Renal cortical epithelial cell (primary cell): ENCODE results near the gene SYNPR. TPM values are rescaled to one million over a fixed set of nuclear protein-coding genes. Genes with fewer than 3 reads are reported as not detected.

Experiments
- DNase-seq: peaks from one replicate; pipeline ENCODE4 v3.0.0-alpha.2; 2011; ENCODE audit warnings: low read depth
- total RNA-seq: library from RNA; depleted of rRNA; stranded (reverse); fragments of >200 nt; gene quantifications from 2 replicates; pipeline ENCODE4 v1.2.3, GENCODE V29; 2014

The SYNPR gene
- total RNA-seq, 1 donor from 2014 or later, result not detected

DNA sequence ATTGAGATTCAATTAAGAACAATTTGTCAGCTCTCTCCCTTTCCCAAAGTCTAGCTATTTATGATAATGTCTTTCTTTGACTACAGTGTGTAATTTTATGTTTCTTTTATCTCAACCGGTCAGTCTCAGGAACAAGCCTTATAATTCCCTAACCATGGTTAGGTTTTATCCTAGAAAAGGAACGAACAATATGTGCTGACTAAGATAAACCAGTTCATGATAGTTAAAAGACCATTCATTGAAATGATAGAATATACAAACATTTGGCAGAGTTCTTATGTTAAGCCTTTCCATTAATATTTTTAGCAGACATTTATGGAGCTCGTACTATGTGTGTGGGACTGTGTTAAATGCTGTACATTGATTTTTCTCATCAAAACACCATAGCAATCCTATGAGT, 106.3 kb downstream of the SYNPR start:
- DNase-seq, result no peak

DNA sequence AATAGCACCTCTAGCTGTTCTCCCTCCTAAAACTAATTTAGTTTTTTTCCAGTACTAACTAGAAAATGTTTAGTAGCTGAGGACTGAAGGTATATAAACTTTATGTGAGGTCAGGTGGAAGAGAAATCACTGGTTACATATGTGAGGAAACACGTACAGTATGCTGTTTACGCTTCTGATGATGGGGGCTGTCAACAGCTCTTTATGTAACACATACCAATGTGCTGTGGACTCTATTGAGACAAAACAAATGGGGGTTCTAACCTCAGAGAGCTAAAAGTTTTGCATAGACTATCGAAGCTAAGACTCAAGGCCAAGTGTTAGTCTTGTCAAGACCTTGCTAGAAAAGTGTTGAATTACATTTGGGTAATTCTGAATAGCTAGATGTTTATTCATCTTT, 107.5 kb downstream of the SYNPR start:
- DNase-seq, result no peak

DNA sequence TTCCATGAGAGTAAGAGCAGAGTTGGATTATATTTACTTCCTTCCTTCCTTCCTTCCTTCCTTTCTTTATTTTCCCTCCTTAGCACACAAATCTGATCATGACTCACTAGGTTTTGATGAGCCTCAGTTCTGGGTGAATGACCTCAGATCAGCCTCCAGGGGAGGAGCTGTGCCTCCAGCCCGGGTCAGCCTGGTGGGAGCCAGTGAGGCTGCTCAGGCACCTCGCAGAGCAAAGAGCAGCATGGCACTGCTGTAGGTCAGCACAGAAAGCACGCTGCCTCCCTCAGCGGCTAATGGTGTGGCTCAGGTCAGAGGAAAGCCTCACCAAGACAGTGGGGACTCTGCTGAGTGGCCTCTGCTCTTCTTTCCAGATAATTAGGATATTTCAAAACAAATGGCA, 108.5 kb downstream of the SYNPR start:
- peak; percentile 53 for DNase-seq

DNA sequence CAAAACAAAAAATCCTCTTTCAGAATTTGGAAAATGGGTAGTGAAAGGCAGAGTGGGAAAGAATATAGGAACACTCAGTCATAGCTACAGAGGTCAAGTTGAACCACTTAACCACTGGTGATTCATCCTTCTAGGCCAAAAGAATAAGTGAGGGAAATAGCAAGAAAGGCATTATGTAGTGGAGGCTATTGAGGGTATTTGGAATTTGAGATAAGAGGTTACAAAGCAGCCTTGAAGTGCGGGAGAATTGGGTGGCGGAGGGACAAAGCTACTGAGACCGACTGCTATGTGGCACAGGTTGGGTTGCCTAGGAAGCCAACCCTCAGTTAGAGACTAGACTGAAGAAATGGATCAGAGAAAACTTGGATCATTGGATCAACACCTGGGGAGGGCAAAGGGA, 109.5 kb downstream of the SYNPR start:
- peak; percentile 66 for DNase-seq

DNA sequence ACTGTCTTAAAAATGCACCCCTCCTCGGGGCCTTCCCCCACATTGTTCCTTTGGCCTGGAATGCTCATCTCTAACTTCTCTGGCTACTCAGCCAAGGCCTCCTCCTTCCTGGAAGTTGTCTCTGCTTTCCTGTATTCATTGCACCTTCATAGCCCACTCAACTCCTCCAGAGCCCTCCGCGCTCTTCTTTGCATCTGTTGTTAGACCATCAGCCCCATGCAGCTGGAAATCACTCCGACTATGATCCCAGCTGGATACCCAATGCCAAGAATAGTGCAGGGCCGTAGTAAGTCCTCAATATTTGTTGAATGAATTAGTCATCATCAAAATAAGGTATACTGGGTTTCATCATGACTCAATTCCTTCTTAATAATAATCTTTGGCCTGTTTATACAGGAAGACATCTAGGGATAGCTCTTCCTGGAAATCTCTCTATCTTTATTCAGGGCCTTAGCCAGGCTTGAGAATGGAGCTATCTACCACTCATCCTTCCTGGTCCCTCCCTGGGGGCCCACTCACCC, 112.7 kb downstream of the SYNPR start:
- DNase-seq, result no peak

DNA sequence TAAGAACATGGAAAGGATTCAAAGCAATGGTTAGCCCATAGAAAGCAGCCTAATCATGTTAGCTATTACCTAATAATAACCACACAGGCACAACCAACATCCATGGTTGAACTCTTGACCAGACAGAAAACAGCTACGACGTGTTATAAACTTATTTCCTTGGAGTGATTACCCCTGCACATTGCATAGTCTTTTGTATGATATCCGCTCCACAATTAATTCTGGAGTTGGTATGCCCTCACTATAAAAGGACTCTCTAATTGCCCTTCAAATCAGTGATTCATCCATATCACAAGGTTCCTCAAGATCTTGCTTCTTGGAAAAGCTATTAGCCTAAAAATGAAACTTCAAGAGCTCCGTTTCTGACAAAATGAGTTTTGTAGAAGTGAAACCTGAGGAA, 117.9 kb downstream of the SYNPR start:
- no peak for DNase-seq

DNA sequence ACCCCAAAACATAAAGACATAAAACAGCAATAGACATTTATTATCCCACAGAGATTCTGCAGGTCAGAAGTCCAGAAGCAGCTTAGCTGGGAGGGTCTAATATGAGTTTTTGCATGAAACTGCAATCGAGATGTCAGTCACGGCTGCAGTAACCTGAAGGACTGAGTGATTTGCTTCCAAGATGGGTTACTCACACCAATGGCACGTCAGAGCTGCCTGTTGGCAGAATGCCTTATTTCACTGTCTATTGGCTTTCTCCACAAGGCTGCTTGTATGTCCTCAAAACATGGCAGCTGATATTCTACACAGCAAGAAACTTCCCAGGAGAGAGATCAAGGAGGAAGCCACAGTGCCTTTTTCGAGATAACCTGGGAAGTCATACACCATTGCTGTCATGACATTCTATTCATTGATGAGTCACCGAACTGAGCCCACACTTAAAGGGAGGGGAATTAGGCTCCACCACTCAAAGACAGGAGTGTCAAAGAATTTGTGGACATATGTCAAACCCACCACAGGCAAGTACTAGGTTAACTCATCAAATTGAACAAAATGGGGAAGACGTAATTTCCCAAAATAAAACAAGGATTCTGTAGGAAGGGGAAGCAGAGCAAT, 122.2 kb downstream of the SYNPR start:
- DNase-seq, result peak; percentile 16

DNA sequence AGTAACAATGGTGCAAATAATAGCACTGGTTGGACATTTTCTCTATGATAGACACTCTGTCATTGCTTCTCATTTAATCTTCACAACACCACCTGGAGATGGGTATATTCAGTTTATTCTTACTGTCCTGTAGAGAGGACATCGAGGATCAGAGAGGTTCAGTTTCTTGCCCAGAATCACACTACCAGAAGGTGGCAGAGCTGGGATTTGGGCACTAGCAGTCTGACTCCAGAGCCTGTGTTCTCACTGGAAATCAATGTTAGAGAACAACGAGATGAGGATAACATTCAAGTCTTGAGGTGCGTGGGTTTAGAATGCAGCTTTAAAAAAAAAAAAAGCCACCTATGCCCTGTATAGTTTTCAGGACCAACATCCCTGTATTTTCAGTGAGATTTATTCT, 127.8 kb downstream of the SYNPR start:
- no peak for DNase-seq

DNA sequence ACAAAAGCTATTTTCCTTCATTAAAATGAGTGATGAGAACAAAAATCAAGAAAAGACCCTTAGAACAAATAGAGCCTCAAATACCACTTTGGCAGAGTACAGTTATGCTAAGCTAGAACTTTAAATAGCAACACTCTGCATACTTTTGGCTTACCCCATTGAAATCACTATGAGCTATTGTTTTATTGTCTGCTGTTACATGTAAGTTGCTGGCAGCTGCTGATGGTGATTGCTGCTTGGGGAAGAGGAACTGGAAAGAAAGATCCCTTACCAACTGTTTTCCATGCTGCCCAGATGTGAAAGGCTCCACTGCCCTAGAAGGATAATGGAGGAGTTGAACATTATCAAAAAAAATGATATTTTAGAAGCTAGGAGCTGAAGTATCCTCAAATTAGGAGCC, 135.4 kb downstream of the SYNPR start:
- no peak for DNase-seq

DNA sequence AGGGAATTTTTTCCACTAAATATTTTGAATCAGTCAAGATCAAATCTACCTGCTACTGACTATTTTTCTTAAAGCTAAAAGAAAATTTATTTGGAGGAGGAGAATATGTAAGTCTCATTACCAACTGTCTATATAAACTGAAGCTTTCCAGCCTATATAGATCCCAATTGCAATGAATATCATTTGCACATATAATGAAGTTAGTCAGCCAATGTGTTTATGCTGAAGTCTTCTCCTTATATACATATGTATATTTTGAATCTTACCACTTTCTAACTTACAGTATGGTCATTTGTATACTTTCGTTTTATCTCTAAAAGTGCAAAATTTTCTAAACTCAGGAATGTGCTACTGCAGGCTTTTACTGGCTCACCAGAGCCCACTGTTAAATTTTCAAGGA, 136.5 kb downstream of the SYNPR start:
- DNase-seq, result no peak

DNA sequence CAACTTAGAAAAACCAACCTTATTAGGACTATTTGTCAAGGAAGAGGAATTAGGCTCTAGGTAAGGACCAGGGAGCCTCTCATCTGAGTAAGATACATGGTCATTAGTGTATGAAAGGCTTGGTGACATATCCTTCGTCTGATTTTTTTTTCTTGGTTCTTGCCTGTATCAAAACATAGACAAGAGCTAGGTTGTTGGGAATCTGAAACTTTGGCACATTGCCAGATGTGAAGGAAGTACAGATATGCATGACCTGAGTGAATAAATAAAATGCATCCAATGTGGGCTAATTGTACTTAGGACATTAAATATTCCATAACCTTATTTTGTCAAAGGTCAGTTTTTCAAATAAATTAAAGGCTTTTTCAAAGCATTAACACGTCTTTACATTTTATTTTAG, 151.8 kb downstream of the SYNPR start:
- no peak for DNase-seq

DNA sequence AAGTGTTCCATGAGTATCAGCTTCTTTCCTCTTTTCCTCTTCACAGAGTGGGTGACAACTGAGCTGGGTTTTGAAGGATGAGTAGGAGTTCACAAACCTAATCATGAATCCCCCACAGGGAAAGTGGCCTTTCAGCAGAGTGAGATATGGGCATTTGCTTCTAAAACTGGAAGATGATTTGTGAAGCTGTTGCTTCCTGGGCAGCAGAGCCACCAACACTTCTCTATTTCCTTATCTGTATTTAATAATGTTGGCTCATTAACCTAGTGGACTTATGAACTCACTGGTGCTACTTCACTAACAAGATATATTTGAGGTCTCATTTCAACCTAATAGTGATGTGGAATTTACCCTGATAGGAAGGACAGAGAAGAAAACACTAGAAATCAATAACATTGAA, 152.8 kb downstream of the SYNPR start:
- no peak for DNase-seq

DNA sequence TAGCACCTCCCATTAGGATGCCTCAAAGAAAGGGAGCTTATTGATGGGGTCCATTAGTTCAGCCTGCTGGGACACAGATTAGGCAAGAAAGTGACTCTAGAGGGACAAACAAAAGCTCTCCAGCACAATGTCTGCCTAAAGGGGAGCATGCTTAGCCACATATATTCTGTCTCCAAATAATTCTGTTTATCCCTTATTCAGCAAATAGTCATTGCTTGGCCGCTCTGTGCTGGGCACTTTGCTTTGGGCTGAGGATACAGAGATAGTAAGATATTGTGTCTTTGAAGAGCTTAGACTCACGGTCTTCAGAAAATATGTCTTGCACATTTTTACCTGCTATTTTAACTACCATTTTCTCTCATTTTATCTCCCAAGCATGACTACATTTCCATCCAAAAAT, 159.8 kb downstream of the SYNPR start:
- DNase-seq, result no peak

DNA sequence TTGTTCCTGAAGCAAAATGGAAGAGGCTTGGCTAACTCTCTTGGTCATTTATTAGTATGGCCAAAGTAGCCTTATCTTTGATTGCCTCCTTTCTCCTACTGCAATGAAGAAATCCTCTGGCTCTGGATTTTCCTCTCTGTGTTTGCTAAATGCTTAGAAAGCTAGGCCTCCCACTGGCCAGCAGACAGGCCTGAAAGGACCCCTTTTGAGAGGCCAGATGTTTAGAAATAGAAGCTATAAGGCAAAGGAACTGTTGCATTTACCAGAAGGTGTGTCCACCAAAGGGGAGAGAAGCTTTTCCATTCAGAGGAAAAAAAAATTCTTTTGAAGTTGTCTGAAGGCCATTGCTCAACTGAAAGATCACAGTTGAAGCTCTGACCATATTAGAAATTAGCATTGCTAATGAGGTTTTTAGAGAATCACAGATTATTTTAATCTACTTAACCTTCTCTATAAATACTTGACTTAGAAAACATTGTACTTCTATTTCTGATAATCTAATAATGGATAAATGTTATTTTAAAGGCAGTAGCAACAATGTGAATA, 160.8 kb downstream of the SYNPR start:
- no peak for DNase-seq

DNA sequence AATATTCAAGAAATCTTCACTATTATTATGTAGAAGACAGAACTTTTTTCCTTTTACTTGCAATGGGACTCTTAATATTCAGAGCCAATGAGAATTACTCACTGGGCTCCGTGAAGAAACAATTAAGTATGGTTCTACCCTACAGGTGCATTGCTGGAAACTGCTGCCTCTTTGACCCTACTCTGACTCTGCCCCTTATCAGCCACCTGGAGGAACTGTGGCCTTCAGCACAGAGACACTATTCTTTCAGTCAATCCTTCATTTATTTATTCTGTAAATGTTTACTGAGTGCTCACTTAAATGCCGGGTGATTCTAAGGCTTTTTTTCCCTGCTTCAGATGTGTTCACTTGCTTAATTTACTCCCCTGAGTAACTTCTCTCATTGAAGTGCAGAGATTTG, 163.2 kb downstream of the SYNPR start:
- no peak for DNase-seq

DNA sequence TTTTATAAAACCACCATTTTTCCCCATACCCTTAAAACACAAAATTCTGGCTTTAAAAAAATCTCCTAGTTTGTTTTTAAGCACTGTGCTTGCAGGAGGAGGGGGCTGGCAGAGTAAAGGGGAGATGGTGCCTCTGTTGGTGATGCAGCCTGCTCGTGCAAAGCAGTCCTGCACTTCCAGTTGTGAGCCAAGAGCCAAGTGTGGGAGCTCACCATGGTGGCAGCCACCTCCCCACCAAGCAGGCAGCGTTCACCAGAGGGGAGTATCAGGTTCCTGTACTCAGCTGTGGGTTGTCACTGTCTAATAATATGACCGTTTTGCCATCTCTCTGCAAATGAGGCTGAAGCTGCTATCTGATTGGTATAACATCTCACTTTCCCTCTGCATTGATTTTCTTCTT, 164.8 kb downstream of the SYNPR start:
- no peak for DNase-seq

DNA sequence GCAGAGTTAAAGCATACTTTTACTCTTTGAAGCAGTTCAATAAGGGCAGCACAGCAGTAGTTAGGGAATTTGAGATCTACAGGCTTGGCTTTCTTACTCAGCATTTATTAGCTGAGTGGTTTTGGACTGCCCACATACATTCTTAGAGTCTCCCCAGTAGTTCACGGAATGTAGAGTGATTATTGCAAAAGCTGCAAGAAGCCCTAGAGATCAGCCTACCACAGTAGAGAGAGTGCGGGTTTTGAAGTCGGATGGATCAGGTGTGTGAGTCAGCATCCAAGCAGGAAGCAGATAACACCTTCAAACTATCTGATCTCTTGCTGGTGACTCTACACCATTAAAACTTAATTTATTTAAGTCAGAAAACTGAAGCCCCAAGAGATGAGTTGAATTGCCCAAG, 171.9 kb downstream of the SYNPR start:
- peak; percentile 4 for DNase-seq

DNA sequence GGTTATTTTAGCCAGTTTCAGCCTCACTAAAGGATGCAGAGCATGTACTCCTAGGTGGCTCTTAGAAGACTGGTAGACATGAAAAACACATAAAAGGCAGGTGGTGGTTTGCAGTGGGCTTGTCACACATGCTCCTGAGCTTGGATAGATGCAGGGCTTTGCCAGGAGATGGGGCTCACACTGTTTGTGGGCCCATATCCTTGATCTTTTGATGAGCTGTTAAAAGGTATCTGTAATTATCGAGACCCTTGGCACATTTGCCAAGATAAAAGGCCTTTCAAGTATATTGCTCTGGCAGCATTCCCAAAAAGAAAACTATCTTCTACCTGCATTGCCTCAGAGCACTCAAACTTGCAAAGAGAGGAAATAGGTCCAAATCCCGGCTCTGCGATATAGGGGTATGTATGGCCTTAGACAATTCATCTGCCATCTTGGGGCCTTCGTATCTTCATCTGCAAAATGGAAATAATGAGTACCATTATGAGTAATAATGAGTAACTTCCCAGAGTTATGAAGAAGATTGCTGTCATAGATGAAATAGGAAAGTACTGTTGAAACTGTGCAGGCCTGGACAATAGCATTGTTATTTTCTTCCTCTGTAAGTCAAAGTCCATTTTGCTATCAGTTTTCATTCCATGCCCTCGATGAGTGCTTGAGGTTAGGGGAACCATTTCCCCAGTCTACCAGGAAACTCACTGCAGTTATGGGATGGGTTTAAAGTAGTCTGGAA, 172.7 kb downstream of the SYNPR start:
- DNase-seq, result no peak

DNA sequence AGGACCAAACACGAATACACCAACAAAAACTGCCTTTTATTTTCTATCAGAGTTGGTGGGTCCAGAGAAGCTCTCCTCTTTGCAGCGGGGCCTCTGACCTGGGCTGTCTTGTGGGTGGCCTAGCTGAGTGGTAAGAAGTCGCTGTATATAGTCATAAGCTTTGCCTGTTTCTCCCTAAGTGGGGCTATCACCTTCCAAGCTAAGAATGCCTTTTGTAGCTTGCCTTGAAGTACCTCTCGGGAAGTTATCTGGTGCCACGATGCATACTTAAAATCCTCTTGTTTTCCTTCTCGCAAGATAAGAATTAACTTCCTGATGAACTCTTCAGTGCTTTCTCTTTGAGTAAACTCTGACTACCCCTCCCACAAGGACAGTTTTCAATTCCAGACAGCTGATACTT, 178.8 kb downstream of the SYNPR start:
- DNase-seq, result no peak

DNA sequence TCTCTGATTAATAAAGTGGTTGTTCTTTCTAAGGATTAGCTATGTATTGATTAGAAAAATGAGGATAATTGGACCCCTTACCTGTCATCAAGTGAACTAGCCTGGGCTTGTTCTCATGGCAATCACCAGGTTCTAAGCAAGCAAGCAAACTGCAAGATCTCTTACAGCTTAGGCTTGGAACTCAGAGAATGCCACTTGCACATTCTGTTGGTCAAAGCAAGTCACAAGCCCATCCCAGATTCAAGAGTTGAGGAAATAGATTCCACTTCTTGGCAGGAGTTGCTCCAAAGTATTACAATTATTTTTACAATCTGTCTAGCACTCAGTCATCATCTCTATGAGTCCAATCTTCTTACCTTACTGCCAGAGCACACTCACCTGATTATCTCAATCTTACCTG, 180.3 kb downstream of the SYNPR start:
- no peak for DNase-seq

DNA sequence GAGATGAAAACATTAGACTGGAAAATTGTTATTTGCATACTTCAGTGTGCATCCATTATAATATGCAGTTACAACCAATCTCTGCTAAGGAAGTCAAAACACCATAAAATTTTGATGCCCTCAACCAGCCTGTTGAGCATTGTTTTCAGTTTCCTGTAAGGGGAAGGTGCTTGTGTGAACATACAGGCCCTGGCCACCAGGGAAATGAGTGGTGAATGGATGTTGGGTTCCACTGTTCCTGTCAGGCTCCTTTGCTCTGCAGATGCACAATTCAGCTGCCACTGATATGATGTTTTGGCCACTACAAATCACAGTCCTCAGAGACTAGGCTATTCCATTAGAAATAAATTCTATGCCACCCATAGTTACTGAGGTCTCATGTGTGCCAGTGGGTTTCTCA, 184.6 kb downstream of the SYNPR start:
- DNase-seq, result no peak

DNA sequence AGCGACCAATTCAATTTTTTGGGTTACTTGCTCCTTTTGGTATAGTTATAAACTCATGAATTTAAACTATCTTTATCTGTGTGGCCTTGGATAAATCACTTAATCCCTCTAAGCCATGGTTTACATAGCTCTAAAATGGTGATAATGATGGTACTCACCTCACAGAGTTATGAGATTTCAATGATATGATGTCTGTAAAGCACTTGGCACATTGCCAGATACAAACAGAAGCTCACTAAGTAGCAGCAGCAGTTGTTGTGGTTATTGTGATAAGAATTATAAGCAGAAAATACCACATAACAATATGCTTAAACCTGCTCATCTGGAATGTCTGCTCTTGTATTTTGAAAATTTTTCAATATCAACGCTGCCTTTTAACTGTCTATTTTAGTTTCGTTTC, 189.3 kb downstream of the SYNPR start:
- DNase-seq, result no peak

DNA sequence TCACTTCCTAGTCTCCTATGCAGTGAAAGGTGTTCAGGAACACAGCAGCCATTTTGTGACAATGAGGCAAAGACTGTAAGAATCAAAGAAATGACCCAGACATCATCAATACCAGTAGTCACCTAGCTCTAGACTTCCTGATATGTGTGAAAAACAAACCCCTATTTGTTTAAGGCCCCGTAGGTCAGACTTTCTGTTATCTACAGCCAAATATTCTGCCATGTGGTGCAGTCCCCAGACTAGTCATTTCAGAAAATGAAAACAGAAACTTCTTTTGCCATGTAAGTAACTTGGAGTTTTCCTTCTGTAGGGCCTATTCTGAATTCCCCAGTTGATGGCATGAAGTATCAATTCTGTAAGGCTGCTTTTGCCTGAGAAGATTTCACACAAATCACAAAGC, 192.6 kb downstream of the SYNPR start:
- no peak for DNase-seq
